Prostate gland (tissue), 2 donors: Measurements from ENCODE around the gene DQX1.

Experiments
- POLR2A ChIP-seq: fragments of 450-650 bp; IDR thresholded peaks from one replicate; pipeline ENCODE4 v1.6.1; 2016; ENCODE audit warnings: antibody characterized with exemption, mild to moderate bottlenecking
- POLR2AphosphoS5 ChIP-seq: sonication (generic); formaldehyde crosslinking; IDR thresholded peaks from one replicate; pipeline ENCODE4 v1.6.1; 2017; ENCODE audit warnings: antibody characterized with exemption
- TF ChIP-seq, protein P1 (sequence below), 4 experiments: fragments of 200-600 bp in 2 of 4; fragments of 450-650 bp in 2 of 4; sonication (generic) in 2 of 4; IDR thresholded peaks; 1 replicate in 3 of 4; 2 replicates in 1 of 4; pipeline ENCODE4 v1.5.1; 2016 to 2019; ENCODE audit warnings: antibody characterized with exemption in 4 of 4, mild to moderate bottlenecking in 2 of 4, moderate library complexity in 2 of 4

DNA sequence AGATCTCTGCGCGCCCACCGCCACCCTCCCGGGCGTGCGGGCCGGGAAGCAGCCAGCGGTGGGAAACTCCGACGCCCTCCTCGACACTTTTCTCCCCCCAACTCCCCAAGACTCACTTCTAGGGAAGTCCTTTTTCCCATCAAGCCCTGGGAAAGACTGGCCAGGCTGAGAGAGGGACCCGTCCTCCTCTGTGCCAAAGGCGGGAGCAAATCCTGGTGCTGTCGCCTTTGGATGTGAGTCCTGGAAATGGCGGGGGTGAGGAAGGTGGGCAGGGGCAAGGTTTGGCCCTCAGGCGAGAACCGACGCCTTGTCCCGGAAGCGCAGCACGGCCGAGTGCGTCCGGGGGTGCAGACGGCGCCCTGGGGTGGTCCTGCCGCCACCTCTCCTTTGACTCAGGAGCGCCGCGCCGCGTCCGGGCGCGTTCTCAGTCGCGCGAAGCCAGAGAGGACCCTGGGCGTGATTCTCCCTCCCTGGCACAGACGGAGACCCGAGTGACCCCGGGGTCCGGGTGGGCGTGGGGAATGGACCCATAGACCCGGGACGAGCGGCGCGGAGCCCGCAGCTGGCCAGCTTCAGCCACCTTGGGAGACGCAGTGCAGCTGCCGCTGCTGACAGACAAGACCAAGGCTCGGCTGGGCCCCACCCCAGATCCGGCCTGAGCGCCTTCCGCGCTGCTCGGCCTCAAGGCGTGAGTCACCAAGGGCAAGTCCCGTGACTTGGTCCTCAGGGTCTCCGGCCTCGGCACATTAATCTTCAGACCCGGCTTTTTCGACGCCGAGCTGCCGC is 23.1 kb downstream of the DQX1 start:
- TF ChIP-seq, protein P1, sequence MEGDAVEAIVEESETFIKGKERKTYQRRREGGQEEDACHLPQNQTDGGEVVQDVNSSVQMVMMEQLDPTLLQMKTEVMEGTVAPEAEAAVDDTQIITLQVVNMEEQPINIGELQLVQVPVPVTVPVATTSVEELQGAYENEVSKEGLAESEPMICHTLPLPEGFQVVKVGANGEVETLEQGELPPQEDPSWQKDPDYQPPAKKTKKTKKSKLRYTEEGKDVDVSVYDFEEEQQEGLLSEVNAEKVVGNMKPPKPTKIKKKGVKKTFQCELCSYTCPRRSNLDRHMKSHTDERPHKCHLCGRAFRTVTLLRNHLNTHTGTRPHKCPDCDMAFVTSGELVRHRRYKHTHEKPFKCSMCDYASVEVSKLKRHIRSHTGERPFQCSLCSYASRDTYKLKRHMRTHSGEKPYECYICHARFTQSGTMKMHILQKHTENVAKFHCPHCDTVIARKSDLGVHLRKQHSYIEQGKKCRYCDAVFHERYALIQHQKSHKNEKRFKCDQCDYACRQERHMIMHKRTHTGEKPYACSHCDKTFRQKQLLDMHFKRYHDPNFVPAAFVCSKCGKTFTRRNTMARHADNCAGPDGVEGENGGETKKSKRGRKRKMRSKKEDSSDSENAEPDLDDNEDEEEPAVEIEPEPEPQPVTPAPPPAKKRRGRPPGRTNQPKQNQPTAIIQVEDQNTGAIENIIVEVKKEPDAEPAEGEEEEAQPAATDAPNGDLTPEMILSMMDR (IDR thresholded peaks at IDR 0.05) = no peak
- TF ChIP-seq POLR2AphosphoS5 (peak; percentile 20), POLR2A (peak; percentile 46)
